ENCODE results near the gene GALNT9. TPM values are rescaled to one million over a fixed set of nuclear protein-coding genes. Genes with fewer than 3 reads are reported as not detected.

GALNT9 gene
- total RNA-seq, 6 experiments from 2014 or later: not detected

DNA sequence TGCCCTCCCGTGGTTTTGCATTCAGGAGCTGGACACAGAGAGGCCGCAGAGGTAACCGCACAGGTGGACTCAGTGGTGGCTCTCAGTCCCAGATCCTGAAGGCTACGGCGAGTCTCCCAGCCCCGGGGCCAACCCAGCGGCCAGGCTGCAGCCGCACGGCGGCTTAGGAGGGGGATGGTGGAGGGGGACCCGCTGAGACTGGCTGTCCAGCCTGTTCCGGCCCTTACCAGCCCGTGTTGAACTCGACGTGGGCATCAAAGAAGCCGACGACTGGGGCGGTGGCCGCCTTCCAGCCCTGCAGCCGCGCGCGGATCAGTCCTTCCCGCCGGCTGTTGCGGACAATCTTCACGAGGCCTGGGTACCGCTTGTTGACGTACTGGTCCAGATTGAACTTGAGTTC lies 68.7 kb downstream of the GALNT9 start:
- no peak for DNase-seq
- Mint-ChIP-seq H3K4me1 (ENCODE audit: low read depth) (no peaks in the 10 kb centered on the region), H3K27ac (no peak overlapping the region), H3K4me3 (no peak overlapping the region), H3K9me3 (peaks cover 12% of the 10 kb centered on the region; the same call in 1 of the 2 replicates), H3K36me3 (ENCODE audit: low read depth) (no peaks in the 10 kb centered on the region), H3K27me3 (ENCODE audit: insufficient read depth) (peaks cover 29% of the 10 kb centered on the region)
- TF ChIP-seq CTCF (IDR thresholded peaks at IDR 0.05): no peak

- no peaks in the 10 kb centered on the region for H3K36me3 Mint-ChIP-seq (ENCODE audit: low read depth)
- H3K27me3 Mint-ChIP-seq (ENCODE audit: insufficient read depth): peaks cover 27% of the 10 kb centered on the region
- peaks cover 10% of the 10 kb centered on the region; the same call in 1 of the 2 replicates for H3K9me3 Mint-ChIP-seq
- no peak for DNase-seq
- no peaks in the 10 kb centered on the region for H3K4me1 Mint-ChIP-seq (ENCODE audit: low read depth)
- H3K27ac Mint-ChIP-seq: no peak overlapping the region
- H3K4me3 Mint-ChIP-seq: no peak overlapping the region
- TF ChIP-seq CTCF (IDR thresholded peaks at IDR 0.05): no peak
Observed at GRCh38 chr12:132259872-132260695, 69.3 kb downstream of the GALNT9 start.

GRCh38 chr12:132259364-132259871 lies 70.0 kb downstream of the GALNT9 start:
- Mint-ChIP-seq H3K36me3 (ENCODE audit: low read depth) (no peaks in the 10 kb centered on the region), H3K27me3 (ENCODE audit: insufficient read depth) (peaks cover 33% of the 10 kb centered on the region), H3K4me3 (no peak overlapping the region), H3K27ac (no peak overlapping the region), H3K9me3 (peaks cover 6% of the 10 kb centered on the region; the same call in 1 of the 2 replicates), H3K4me1 (ENCODE audit: low read depth) (no peaks in the 10 kb centered on the region)
- DNase-seq: no peak
- TF ChIP-seq CTCF (IDR thresholded peaks at IDR 0.05): no peak

DNA sequence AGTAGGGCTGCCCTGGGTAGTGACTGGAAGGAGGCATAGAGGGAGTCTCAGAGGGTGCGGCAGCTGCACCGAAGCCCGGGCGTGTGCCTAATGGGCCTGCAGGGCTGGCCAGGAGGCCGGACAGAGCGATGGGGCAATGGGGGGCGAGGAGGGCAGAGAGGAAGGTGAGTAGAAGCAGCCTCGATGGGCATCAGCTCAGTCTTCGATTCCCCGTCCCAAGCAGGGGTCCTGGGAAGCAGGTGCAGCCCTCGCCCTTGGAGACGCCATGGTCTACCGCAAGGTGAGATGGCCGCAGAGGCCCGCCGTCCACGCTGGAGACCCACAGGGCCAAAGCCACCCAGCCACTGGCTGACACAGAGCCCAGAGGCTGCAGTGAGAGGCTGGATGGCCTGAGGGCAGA lies 70.8 kb downstream of the GALNT9 start:
- Mint-ChIP-seq H3K4me1 (ENCODE audit: low read depth) (no peaks in the 10 kb centered on the region), H3K27me3 (ENCODE audit: insufficient read depth) (peaks cover 37% of the 10 kb centered on the region), H3K4me3 (no peak overlapping the region), H3K27ac (no peak overlapping the region), H3K36me3 (ENCODE audit: low read depth) (no peaks in the 10 kb centered on the region), H3K9me3 (peaks cover 6% of the 10 kb centered on the region; the same call in 1 of the 2 replicates)
- DNase-seq: no peak
- TF ChIP-seq CTCF (IDR thresholded peaks at IDR 0.05): no peak

DNA sequence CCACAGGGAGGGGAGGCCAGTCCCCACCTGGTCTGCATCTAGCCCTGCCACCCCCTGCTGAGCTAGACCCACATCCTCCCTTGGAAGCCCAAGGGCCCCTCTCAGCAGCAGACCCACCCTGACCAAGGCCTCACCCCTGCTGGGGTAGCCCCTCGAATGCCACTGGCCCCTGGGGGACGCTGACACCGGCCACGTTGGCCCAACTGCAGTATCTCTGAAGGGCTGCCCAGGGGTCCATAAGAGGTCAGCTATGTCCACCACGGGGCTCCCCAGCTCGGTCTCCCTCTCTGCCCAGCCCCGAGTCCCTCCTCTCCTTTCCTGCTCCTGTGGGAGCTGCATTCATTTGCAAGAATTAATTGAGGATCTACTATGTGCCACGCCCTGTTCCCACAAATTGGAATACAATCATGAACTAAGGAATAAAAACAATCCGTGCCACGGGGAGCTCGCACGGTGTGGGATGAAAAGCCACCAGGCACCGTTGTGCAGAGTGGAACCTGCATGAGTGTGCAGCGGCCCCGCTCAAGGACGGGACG lies 71.4 kb downstream of the GALNT9 start:
- H3K4me3 Mint-ChIP-seq: no peak overlapping the region
- no peak for TF ChIP-seq CTCF (IDR thresholded peaks at IDR 0.05)
- no peak overlapping the region for H3K27ac Mint-ChIP-seq
- H3K36me3 Mint-ChIP-seq (ENCODE audit: low read depth): no peaks in the 10 kb centered on the region
- H3K27me3 Mint-ChIP-seq (ENCODE audit: insufficient read depth): peaks cover 34% of the 10 kb centered on the region
- no peak for DNase-seq
- H3K4me1 Mint-ChIP-seq (ENCODE audit: low read depth): no peaks in the 10 kb centered on the region
- peaks cover 6% of the 10 kb centered on the region; the same call in 1 of the 2 replicates for H3K9me3 Mint-ChIP-seq
